Prostate gland (tissue), 2 donors: ENCODE measurements around the gene TMEM87A.

Experiments used
- CTCF ChIP-seq, 4 experiments: fragments of 200-600 bp in 2 of 4; fragments of 450-650 bp in 2 of 4; sonication (generic) in 2 of 4; IDR thresholded peaks; 1 replicate in 3 of 4; 2 replicates in 1 of 4; pipeline ENCODE4 v1.5.1; 2016 to 2019; ENCODE audit warnings: antibody characterized with exemption in 4 of 4, mild to moderate bottlenecking in 2 of 4, moderate library complexity in 2 of 4
- POLR2A ChIP-seq: fragments of 450-650 bp; IDR thresholded peaks from one replicate; pipeline ENCODE4 v1.6.1; 2016; ENCODE audit warnings: antibody characterized with exemption, mild to moderate bottlenecking

GRCh38 chr15:42191610-42192346 lies 81.5 kb downstream of the TMEM87A start:
- TF ChIP-seq POLR2A (no peak), CTCF (IDR thresholded peaks at IDR 0.05) (no peak)
